HG02798 (cell line): Measurements from ENCODE around the gene BRICD5.
A peak's percentile ranks its signal among the peaks of the same experiment; 100 is the strongest.
"Not testable (repeated sequence)": the region's sequence is repeated elsewhere in the genome, so short reads cannot be mapped to it uniquely, and the experiment has no call there.

Experiments
- ATAC-seq: cut with Tn5 transposase; IDR thresholded peaks from one replicate; pipeline ENCODE4 v1.9.1; 2021; ENCODE audit warnings: mild to moderate bottlenecking; ENCODE audit not compliant: unreplicated experiment, poor library complexity

BRICD5 gene

GRCh38 chr16:2210386-2211365, at the start of gene BRICD5:
Gene BRICD5 (minus strand): TSS chr16:2210863. CDS start chr16:2210833, 30 bp downstream.
- no peak for ATAC-seq

- ATAC-seq = no peak
Observed at GRCh38 chr16:2260250-2260649, 49.6 kb upstream of the BRICD5 start.

GRCh38 chr16:2258530-2258929, 47.9 kb upstream of the BRICD5 start:
- ATAC-seq = not testable (repeated sequence)

GRCh38 chr16:2257726-2258125, 47.1 kb upstream of the BRICD5 start:
- ATAC-seq = no peak

- no peak for ATAC-seq
Observed at GRCh38 chr16:2256531-2257140, 46.0 kb upstream of the BRICD5 start.

GRCh38 chr16:2253293-2253692, 42.6 kb upstream of the BRICD5 start:
- no peak for ATAC-seq

GRCh38 chr16:2252806-2253148, 42.1 kb upstream of the BRICD5 start:
- ATAC-seq = no peak

GRCh38 chr16:2251296-2252111, 40.8 kb upstream of the BRICD5 start, which contains the start of gene ECI1:
Gene ECI1 (minus strand): TSS chr16:2251587. CDS start chr16:2251566, 21 bp downstream.
- peak; percentile 94 for ATAC-seq

GRCh38 chr16:2250652-2251295, 40.1 kb upstream of the BRICD5 start:
- no peak for ATAC-seq

- ATAC-seq = no peak
Observed at GRCh38 chr16:2246301-2246885, 35.7 kb upstream of the BRICD5 start.

- ATAC-seq = no peak
Observed at GRCh38 chr16:2244926-2245795, 34.5 kb upstream of the BRICD5 start.

- no peak for ATAC-seq
Observed at GRCh38 chr16:2244301-2244700, 33.6 kb upstream of the BRICD5 start.

- ATAC-seq = no peak
Observed at GRCh38 chr16:2243781-2244180, 33.1 kb upstream of the BRICD5 start.

GRCh38 chr16:2243031-2243528, 32.4 kb upstream of the BRICD5 start:
- no peak for ATAC-seq

- ATAC-seq = no peak
Observed at GRCh38 chr16:2242598-2242997, 31.9 kb upstream of the BRICD5 start.

- ATAC-seq = not testable (repeated sequence)
Observed at GRCh38 chr16:2240331-2240730, 29.7 kb upstream of the BRICD5 start.

GRCh38 chr16:2238838-2239675, 28.4 kb upstream of the BRICD5 start:
- no peak for ATAC-seq
